CD4-positive, alpha-beta T cell treated with Interleukin-4 for 4 hours (primary cell): ENCODE measurements around the gene HS3ST3A1.

ENCODE experiments used
- DNase-seq: peaks from one replicate; pipeline ENCODE4 v3.0.0-alpha.2; 2020

Gene HS3ST3A1

GRCh38 chr17:13601776-13602551 is at the start of gene HS3ST3A1:
TSS of gene HS3ST3A1 (minus strand) at chr17:13601929. CDS start at chr17:13601129, 800 bp downstream.
- DNase-seq, result no peak

DNA sequence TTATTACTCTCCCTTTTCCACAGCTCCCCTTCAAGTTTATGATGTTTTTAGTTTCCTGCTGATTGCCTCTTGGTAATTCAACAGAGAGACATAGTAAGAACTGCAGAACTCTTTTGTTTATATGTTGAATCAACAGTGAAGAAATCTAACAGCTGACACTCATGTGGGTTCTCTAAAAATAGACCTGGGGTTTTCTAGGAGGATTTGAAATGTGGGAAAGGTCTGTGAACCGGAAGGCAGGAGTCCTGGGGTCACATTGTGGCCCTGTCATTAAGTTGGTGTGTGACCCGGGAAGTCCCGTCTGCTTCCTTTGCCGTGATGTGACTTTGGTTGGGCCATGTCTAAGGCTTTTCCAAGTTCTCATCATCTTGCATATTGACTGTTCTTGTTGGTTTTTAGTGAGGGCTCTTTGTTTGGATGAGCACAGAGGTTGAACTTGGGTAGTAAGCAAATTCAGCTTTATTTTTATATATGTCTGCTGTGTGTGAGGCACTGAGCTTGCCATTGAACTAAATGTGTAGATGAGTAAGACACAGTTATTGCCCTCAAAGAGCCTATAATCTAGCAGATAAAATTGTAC is 48.5 kb upstream of the HS3ST3A1 start:
- no peak for DNase-seq

DNA sequence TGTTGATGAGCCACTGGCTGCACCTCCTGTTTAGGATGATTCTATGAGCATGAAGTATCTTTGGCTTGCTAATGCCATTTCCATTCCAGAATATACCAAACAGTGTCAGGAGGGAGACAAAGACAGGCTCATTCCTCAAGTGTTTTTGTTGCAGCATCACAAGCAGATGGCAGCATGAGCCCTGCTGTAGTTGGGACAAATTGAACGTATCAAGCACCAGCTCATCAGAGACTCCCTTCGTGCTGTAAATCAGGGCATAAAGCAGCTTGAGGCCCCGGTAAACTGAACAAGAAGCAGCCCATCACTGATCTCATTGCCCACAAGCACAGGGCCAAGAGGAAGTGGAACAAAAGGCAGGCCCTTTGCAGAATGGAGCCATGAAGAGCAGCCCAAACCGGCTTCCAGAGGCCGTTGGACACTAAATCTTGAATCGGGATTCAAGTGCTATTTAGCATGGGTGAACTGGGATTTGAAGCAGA is 45.9 kb upstream of the HS3ST3A1 start:
- DNase-seq, result no peak

GRCh38 chr17:13646969-13647542 is 45.3 kb upstream of the HS3ST3A1 start:
- DNase-seq, result no peak

- no peak for DNase-seq
Measured at GRCh38 chr17:13646411-13646810, 44.7 kb upstream of the HS3ST3A1 start.

DNA sequence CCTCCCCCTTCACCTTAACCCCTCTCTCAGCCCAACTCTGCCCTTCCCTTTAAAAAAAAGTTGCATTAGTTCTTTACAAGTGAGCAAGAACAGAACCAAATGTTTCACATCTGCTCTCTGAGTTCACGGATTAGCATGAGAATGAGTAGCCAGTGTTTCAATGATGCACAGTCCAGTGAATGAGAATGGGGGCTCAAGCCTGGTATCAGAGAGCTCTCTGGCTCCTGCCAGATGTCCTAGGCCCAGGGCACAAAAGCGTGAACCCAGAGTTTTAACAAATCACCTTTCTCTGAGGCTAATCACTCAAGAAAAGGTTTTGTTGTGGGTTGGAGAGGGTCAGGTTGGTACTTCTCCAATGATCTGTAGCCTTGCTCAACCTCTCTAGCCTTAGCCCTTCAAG is 41.5 kb upstream of the HS3ST3A1 start:
- no peak for DNase-seq

- DNase-seq, result no peak
Measured at GRCh38 chr17:13642188-13642587, 40.5 kb upstream of the HS3ST3A1 start.

GRCh38 chr17:13640551-13640950 is 38.8 kb upstream of the HS3ST3A1 start:
- no peak for DNase-seq

DNA sequence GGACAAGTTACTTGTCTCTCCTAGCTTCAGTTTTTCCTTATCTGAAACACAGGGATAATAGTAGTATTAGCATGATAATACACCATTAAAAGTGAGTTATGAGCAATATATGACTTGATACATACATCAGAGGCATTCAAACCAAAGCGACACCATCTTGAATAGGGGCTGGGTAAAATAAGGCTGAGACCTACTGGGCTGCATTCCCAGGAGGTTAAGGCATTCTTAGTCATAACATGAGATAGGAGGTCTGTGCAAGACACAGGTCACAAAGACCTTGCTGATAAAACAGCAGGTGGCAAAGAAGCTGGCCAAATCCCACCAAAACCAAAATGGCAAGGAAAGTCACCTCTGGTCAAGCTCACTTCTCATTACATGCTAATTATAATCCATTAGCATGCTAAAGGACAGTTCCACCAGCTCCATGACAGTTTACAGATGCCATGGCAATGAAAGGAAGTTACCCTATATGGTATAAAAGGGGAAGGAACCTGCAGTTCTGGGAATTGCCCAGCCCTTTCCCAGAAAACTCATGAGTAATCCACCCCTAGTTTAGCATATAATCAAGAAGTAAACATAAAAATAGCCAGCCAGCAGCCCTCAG is 37.2 kb upstream of the HS3ST3A1 start:
- no peak for DNase-seq

DNA sequence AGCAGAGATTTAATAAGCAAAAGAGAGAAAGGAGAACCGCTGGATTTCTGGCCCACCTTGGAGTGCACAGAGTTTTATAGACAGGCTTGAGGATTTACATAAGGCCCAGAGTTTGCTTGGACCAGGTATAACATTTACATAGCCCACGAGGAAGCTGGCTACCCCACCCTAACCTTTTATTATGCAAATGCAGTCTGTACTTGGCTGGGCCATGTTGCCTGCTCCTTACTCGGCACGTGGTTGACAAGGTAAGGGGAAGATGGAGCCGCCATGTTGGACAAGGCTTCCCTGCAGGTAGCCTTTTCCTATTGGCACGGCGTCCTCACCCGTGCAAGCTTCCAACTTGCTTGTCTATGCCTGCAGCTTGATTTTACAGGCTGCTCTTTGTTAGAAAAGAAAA is 35.2 kb upstream of the HS3ST3A1 start:
- no peak for DNase-seq

- no peak for DNase-seq
Measured at GRCh38 chr17:13635951-13636350, 34.2 kb upstream of the HS3ST3A1 start.

GRCh38 chr17:13634021-13634420 is 32.3 kb upstream of the HS3ST3A1 start:
- DNase-seq, result no peak

DNA sequence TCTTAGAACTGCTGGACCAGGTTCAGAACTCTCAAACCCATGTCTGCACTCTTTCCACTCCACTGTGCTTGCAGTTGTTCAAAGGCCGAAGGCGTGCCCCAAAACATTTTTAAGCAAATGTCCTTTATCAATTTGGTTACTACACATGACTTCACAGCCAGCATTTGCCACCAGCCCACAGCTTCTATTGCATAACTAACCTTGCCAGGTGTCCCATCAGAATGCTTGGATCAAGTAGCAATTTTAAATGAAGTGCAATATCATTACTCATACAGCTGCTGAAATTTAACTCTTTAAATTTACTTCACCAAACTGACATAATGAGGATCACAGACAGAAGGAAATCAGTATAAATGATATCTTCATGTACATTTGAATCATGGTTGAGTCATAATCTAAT is 29.8 kb upstream of the HS3ST3A1 start:
- DNase-seq, result no peak

DNA sequence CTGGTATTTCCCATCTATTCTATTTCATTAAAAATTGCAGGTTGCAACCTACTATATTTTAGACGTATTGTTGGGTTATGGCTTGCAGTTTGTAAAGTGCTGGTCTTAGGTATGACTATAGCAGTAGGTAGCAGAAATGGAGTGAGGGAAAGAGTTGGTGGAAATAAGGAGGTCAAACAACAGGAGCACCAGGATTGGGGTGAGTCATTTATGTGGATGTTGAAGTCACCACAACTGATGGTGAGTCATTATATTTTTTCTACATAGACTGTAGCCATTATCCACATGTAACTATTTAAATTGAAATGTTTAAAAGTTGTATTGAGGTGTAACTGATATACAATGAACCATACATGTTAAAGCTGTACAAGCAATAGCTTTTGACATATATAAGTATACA is 25.0 kb upstream of the HS3ST3A1 start:
- DNase-seq, result no peak

DNA sequence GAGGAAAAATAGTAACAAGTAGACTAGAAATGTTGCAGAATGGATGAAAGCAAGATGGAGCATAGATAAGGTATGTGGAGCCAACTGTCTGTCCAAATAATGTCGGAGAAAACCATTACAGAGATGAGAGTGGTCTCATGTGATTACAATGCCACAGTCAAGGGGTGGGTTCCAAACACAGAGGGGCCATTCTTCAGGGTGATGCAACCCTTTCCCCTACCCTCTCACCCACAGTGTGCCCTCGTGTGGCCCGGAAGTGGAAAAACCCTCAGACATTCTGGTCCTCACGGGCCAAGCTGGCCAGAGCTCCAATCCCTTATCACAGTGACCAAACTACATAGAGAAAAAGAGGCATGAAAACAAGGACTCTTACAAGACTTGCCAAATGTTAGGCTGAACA is 17.7 kb upstream of the HS3ST3A1 start:
- DNase-seq, result no peak

DNA sequence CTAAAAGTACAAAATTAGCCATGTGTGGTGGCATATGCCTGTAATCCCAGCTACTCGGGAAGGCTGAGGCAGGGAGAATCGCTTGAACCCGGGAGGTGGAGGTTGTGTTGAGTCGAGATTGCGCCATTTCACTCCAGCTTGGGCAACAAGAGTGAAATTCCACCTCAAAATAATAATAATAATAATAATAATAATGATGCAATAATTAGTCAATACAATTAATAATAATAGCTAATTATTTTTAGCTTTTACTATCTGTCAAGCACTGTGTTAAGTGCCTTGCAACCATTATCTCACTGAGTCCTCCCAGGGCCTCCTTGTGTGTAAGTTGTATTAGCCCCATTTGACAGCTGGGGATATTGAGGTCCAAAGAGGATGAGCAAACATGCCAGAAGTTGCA is 14.3 kb upstream of the HS3ST3A1 start:
- DNase-seq, result no peak

GRCh38 chr17:13609941-13610340 is 8.2 kb upstream of the HS3ST3A1 start:
- DNase-seq, result no peak

GRCh38 chr17:13601322-13601775 is 380 bp downstream of the HS3ST3A1 start:
- no peak for DNase-seq

- no peak for DNase-seq
Measured at GRCh38 chr17:13600475-13601321, 1.0 kb downstream of the HS3ST3A1 start.

- no peak for DNase-seq
Measured at GRCh38 chr17:13599864-13600263, 1.9 kb downstream of the HS3ST3A1 start.

- no peak for DNase-seq
Measured at GRCh38 chr17:13599168-13599577, 2.6 kb downstream of the HS3ST3A1 start.

DNA sequence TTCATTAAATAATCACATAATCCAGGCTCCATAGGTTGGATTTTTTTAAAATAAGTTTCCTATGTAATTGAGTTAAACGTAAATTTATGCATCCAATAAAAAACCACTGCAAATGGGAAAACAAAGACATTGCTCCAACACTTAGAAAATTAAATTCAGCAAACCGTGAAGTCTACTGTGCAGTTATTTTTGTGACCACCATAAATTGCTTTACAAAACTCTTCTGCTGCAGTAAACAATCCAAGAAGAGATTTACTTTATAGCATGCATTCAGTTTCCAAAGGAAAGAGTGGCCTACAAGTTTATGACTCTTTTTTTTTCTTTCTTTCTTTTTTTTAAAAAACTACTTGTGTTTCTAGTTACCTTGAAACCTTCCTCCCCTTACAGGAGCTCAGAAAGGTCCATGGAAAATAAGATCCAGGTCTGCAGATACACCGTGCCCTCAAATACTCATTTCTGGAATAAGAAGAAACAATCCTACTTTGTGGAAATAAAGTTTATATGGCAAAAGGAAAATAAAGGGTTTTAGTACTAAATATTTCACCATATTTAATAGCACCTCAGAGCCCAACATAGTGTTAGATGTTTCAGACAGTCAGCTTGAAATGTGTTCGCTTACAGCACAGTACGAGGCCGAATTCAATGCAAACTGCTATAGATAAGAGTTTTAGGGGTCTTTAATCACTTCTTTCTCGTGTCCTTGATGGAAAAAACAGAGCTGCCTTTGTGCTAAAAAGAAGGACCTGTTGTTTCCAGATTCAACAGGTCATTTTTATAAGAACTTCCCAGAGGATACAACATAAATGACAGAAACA is 3.2 kb downstream of the HS3ST3A1 start:
- DNase-seq, result no peak
